ENCODE results near the gene CYTH1. TPM values are rescaled to one million over a fixed set of nuclear protein-coding genes. Genes with fewer than 3 reads are reported as not detected.

The CYTH1 gene
- 9.0 and 10.5 TPM in 2 replicates for total RNA-seq

GRCh38 chr17:78781893-78782304 lies at the start of gene CYTH1:
CYTH1 (minus strand) TSS chr17:78782273; CDS start chr17:78782223, 50 bp downstream.

Other genes with a start within 250 kb of the CYTH1 start
- not detected in 2 replicates for gene DNAH17, start 204.9 kb downstream of the CYTH1 start, total RNA-seq
- 28.2 and 37.0 TPM in 2 replicates for gene USP36, start 58.5 kb upstream of the CYTH1 start, total RNA-seq
- 4.6 and 5.6 TPM in 2 replicates for gene CEP295NL, start 120.9 kb upstream of the CYTH1 start, total RNA-seq
- 80.0 and 152 TPM in 2 replicates for gene TIMP2, start 143.1 kb upstream of the CYTH1 start, total RNA-seq
- 206 and 456 TPM in 2 replicates for gene LGALS3BP, start 197.7 kb upstream of the CYTH1 start, total RNA-seq
- gene CANT1, start 227.5 kb upstream of the CYTH1 start, total RNA-seq = 69.7 and 94.5 TPM in 2 replicates
- gene C1QTNF1, start 241.9 kb upstream of the CYTH1 start, total RNA-seq = 4.8 and 21.0 TPM in 2 replicates

Data from uterine smooth muscle cell (primary cell).